ENCODE results near the gene SERTM1.

Gene SERTM1

GRCh38 chr13:36674337-36675212, 755 bp downstream of the SERTM1 start:
- no peak for TF ChIP-seq CTCF (IDR thresholded peaks at IDR 0.05)

GRCh38 chr13:36675213-36675536, 1.4 kb downstream of the SERTM1 start:
- Histone ChIP-seq H3K36me3 (no peaks in the 10 kb centered on the region), H3K4me1 (ENCODE audit: control insufficient read depth in 1 of 2, insufficient read depth in 1 of 2, low read depth in 1 of 2, low read length in 1 of 2) (peaks cover 0 to 8% of the 10 kb centered on the region in 2 experiments), H3K27me3 (peaks cover 61% of the 10 kb centered on the region), H3K27ac (no peak overlapping the region), H3K4me3 (ENCODE audit: low read depth in 1 of 2, low read length in 1 of 2) (no peak overlapping the region), H3K9me3 (no peaks in the 10 kb centered on the region)
- no peak for TF ChIP-seq CTCF (IDR thresholded peaks at IDR 0.05)

More at GRCh38 chr13:36674337-36675212, 755 bp downstream of the SERTM1 start:
- Histone ChIP-seq H3K27me3 (peaks cover 61% of the 10 kb centered on the region), H3K4me3 (ENCODE audit: low read depth in 1 of 2, low read length in 1 of 2) (no peak overlapping the region), H3K4me1 (ENCODE audit: control insufficient read depth in 1 of 2, insufficient read depth in 1 of 2, low read depth in 1 of 2, low read length in 1 of 2) (peaks cover 0 to 8% of the 10 kb centered on the region in 2 experiments), H3K36me3 (no peaks in the 10 kb centered on the region), H3K27ac (no peak overlapping the region), H3K9me3 (no peaks in the 10 kb centered on the region)

GRCh38 chr13:36680913-36681312, 7.1 kb downstream of the SERTM1 start:
- no peak for TF ChIP-seq CTCF (IDR thresholded peaks at IDR 0.05)
- H3K9me3 ChIP-seq = no peaks in the 10 kb centered on the region

GRCh38 chr13:36681894-36682624, 8.2 kb downstream of the SERTM1 start:
- Histone ChIP-seq H3K4me3 (ENCODE audit: low read depth in 1 of 2, low read length in 1 of 2) (no peak overlapping the region), H3K9me3 (no peaks in the 10 kb centered on the region), H3K36me3 (no peaks in the 10 kb centered on the region), H3K4me1 (ENCODE audit: control insufficient read depth in 1 of 2, insufficient read depth in 1 of 2, low read depth in 1 of 2, low read length in 1 of 2) (no peaks in the 10 kb centered on the region), H3K27ac (no peak overlapping the region), H3K27me3 (peaks cover 7% of the 10 kb centered on the region)
- TF ChIP-seq CTCF (IDR thresholded peaks at IDR 0.05) = no peak

More at GRCh38 chr13:36680913-36681312, 7.1 kb downstream of the SERTM1 start:
- H3K4me3 ChIP-seq (ENCODE audit: low read depth in 1 of 2, low read length in 1 of 2) = no peak overlapping the region
- peaks cover 18% of the 10 kb centered on the region for H3K27me3 ChIP-seq
- no peak overlapping the region for H3K27ac ChIP-seq
- H3K4me1 ChIP-seq (ENCODE audit: control insufficient read depth in 1 of 2, insufficient read depth in 1 of 2, low read depth in 1 of 2, low read length in 1 of 2) = no peaks in the 10 kb centered on the region
- H3K36me3 ChIP-seq = no peaks in the 10 kb centered on the region

- H3K36me3 ChIP-seq = no peaks in the 10 kb centered on the region
Observed at GRCh38 chr13:36683701-36684100, 9.9 kb downstream of the SERTM1 start.

More at GRCh38 chr13:36683701-36684100, 9.9 kb downstream of the SERTM1 start:
- Histone ChIP-seq H3K9me3 (no peaks in the 10 kb centered on the region), H3K4me1 (ENCODE audit: control insufficient read depth in 1 of 2, insufficient read depth in 1 of 2, low read depth in 1 of 2, low read length in 1 of 2) (no peaks in the 10 kb centered on the region), H3K27me3 (no peaks in the 10 kb centered on the region), H3K4me3 (ENCODE audit: low read depth in 1 of 2, low read length in 1 of 2) (no peak overlapping the region), H3K27ac (no peak overlapping the region)
- no peak for TF ChIP-seq CTCF (IDR thresholded peaks at IDR 0.05)
